Activated B cell treated with CpG ODN at 0.5 μM for 24 hours (primary cell): ENCODE results near the gene FIP1L1. TPM values are rescaled to one million over a fixed set of nuclear protein-coding genes. Genes with fewer than 3 reads are reported as not detected.
"Not testable (repeated sequence)": the region's sequence is repeated elsewhere in the genome, so short reads cannot be mapped to it uniquely, and the experiment has no call there.

Experiments used
- ATAC-seq: fragments of 200-7000 bp; cut with Tn5 transposase; one replicate; pipeline ENCODE4 v1.10.0; 2021; ENCODE audit warnings: low read depth, mild to moderate bottlenecking, moderate library complexity
- CTCF ChIA-PET: fragments of 350-600 bp; sonication (Branson Sonifier 250); formaldehyde crosslinking; loops from one replicate; lab custom pipeline; 2021; ENCODE audit warnings: antibody characterized with exemption; lab: Charles Lee
- POLR2A ChIA-PET: fragments of 350-600 bp; sonication (Branson Sonifier 250); formaldehyde crosslinking; loops from one replicate; lab custom pipeline; 2021; ENCODE audit warnings: antibody characterized with exemption; lab: Charles Lee
- DNase-seq: peaks from one replicate; pipeline ENCODE4 v3.0.0; 2022
- H3K27ac Mint-ChIP-seq: one replicate; pipeline ENCODE4 v1.8.0; 2020; ENCODE audit warnings: mixed read lengths
- H3K27me3 Mint-ChIP-seq: one replicate; pipeline ENCODE4 v1.8.0; 2021; ENCODE audit warnings: mixed read lengths
- H3K36me3 Mint-ChIP-seq: one replicate; pipeline ENCODE4 v1.8.0; 2021; ENCODE audit warnings: low read depth, mixed read lengths
- H3K4me1 Mint-ChIP-seq: one replicate; pipeline ENCODE4 v1.8.0; 2021; ENCODE audit warnings: mixed read lengths
- H3K4me3 Mint-ChIP-seq: one replicate; pipeline ENCODE4 v1.8.0; 2020; ENCODE audit warnings: mild to moderate bottlenecking, mixed read lengths
- H3K9me3 Mint-ChIP-seq: one replicate; pipeline ENCODE4 v1.8.0; 2020; ENCODE audit warnings: mixed read lengths
- intact Hi-C: fragments of 100-400 bp; cut with micrococcal nuclease; formaldehyde crosslinking; loops from one replicate; pipeline ENCODE4 v1.15.1; 2024
- total RNA-seq: library from RNA; stranded (reverse); gene quantifications from 2 replicates; pipeline ENCODE4 v1.2.3, GENCODE V29; 2022
- TF ChIP-seq, protein P1 (sequence below): fragments of 200-600 bp; IDR thresholded peaks from one replicate; pipeline ENCODE4 v1.8.0; 2022; ENCODE audit warnings: antibody characterized with exemption, mild to moderate bottlenecking

Gene FIP1L1
- total RNA-seq, 1 donor from 2014 or later = 80.1 TPM

- H3K27ac Mint-ChIP-seq = no peak overlapping the region
- CTCF ChIA-PET = interaction anchor here (0.6 kb wide), 1 partner anchor 15 kb away, joined by 3 read pairs; no protein-coding TSS in a partner anchor
- intact Hi-C loops = no loop called here
- H3K27me3 Mint-ChIP-seq = no peaks in the 10 kb centered on the region
- H3K9me3 Mint-ChIP-seq = peaks cover 17% of the 10 kb centered on the region
- no peaks in the 10 kb centered on the region for H3K4me1 Mint-ChIP-seq
- DNase-seq (no peak), ATAC-seq (no peak)
- H3K36me3 Mint-ChIP-seq = peaks cover 28% of the 10 kb centered on the region
- POLR2A ChIA-PET = no interaction called here
- TF ChIP-seq, protein P1, sequence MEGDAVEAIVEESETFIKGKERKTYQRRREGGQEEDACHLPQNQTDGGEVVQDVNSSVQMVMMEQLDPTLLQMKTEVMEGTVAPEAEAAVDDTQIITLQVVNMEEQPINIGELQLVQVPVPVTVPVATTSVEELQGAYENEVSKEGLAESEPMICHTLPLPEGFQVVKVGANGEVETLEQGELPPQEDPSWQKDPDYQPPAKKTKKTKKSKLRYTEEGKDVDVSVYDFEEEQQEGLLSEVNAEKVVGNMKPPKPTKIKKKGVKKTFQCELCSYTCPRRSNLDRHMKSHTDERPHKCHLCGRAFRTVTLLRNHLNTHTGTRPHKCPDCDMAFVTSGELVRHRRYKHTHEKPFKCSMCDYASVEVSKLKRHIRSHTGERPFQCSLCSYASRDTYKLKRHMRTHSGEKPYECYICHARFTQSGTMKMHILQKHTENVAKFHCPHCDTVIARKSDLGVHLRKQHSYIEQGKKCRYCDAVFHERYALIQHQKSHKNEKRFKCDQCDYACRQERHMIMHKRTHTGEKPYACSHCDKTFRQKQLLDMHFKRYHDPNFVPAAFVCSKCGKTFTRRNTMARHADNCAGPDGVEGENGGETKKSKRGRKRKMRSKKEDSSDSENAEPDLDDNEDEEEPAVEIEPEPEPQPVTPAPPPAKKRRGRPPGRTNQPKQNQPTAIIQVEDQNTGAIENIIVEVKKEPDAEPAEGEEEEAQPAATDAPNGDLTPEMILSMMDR = no peak
- no peak overlapping the region for H3K4me3 Mint-ChIP-seq
These were observed 87.8 kb downstream of the FIP1L1 start for GRCh38 chr4:53465281-53465680.

GRCh38 chr4:53465891-53466290 is 88.5 kb downstream of the FIP1L1 start:
- Mint-ChIP-seq H3K27me3 (no peaks in the 10 kb centered on the region), H3K36me3 (peaks cover 24% of the 10 kb centered on the region), H3K4me3 (no peak overlapping the region), H3K9me3 (peaks cover 17% of the 10 kb centered on the region), H3K27ac (no peak overlapping the region), H3K4me1 (no peaks in the 10 kb centered on the region)
- no peak for ATAC-seq
- no peak for DNase-seq
- POLR2A ChIA-PET = no interaction called here
- TF ChIP-seq, protein P1 = no peak
- CTCF ChIA-PET = interaction anchor here (0.6 kb wide), 1 partner anchor 15 kb away, joined by 3 read pairs; no protein-coding TSS in a partner anchor
- intact Hi-C loops = no loop called here

- H3K4me1 Mint-ChIP-seq, intact Hi-C loops, H3K4me3 Mint-ChIP-seq, H3K27me3 Mint-ChIP-seq, H3K27ac Mint-ChIP-seq, CTCF ChIA-PET, POLR2A ChIA-PET, ATAC-seq, DNase-seq: not testable (repeated sequence)
- peaks cover 17% of the 10 kb centered on the region for H3K9me3 Mint-ChIP-seq
- H3K36me3 Mint-ChIP-seq = peaks cover 17% of the 10 kb centered on the region
These were observed 89.1 kb downstream of the FIP1L1 start for GRCh38 chr4:53466576-53466975.

DNA sequence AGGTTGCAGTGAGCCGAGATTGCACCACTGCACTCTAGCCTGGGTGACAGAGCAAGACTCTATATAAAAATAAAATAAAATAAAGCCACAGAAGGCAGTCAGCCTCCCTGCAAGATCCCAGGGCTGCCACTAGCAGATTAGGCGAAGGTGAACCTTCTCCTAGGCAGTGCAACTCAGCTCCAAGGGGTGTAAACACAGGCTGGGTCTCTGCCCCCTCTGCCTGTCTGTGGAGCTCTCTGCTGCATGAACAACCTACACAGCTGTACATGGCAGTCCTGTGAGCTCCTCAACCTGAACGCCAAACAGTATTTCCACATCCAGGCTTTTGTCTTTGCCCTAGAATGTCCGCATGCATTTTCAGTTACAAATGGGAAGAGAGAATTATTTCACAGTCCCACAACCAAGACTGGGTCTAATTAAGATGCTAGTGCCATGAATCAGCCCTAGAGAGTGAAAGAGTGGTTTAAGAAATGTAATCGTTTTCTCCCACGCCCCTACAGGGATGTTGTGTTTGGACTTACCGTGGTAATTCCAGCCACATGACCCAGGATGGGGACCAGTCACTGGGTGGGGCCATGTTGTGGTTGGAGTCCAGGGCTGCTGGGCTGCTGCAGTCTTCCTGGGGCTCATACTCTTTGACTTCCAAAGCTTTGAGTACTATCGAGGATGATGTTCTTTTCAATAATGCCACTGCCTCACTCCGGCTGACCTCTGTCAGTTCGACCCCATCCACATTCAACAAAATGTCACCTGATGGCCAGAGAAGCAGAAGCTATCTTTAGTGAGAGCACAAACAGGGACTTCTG is 99.0 kb downstream of the FIP1L1 start:
- Mint-ChIP-seq H3K4me3 (no peak overlapping the region), H3K36me3 (no peaks in the 10 kb centered on the region), H3K27ac (no peak overlapping the region), H3K4me1 (no peaks in the 10 kb centered on the region), H3K9me3 (peaks cover 3% of the 10 kb centered on the region), H3K27me3 (peaks cover 2% of the 10 kb centered on the region)
- no peak for DNase-seq
- ChIA-PET POLR2A (no interaction called here), CTCF (no interaction called here)
- TF ChIP-seq, protein P1 = no peak
- ATAC-seq = no peak
- intact Hi-C loops = no loop called here

DNA sequence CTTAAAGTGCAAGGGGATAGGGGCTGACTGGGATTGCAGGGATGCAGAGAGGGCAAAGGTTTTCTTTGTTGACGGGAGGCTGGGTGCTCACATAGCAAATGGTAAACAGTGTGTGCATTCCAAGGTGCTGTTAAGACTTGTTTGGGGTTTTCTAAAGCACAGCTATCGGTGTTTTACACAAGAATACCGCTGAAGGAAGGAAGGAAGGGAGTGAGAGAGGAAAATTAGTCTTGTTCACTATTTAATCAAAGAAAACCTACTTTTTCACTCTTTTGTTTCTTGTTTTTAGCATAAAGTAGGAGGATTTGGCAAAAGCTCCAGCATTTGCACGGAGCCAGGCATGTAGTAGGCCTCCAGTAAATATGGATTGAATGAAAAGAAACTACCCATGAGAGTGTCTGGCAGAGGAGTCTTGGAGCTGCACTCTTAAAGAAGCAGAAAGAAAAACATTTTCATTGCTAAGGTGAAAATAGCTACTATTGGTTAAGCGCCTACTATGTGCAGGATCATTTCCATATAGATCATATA is 99.7 kb downstream of the FIP1L1 start:
- Mint-ChIP-seq H3K36me3 (no peaks in the 10 kb centered on the region), H3K4me3 (no peak overlapping the region), H3K27ac (no peak overlapping the region), H3K27me3 (peaks cover 9% of the 10 kb centered on the region), H3K9me3 (peaks cover 3% of the 10 kb centered on the region), H3K4me1 (no peaks in the 10 kb centered on the region)
- TF ChIP-seq, protein P1 = no peak
- no peak for DNase-seq
- ChIA-PET POLR2A (no interaction called here), CTCF (no interaction called here)
- intact Hi-C loops = no loop called here
- ATAC-seq = no peak
